Neuronal stem cell (in vitro differentiated cells): Measurements from ENCODE around the gene KRTAP4-9. TPM values are rescaled to one million over a fixed set of nuclear protein-coding genes. Genes with fewer than 3 reads are reported as not detected.
"Not testable (repeated sequence)": the region's sequence is repeated elsewhere in the genome, so short reads cannot be mapped to it uniquely, and the experiment has no call there.

Experiments
- DNase-seq: peaks from one replicate; pipeline ENCODE4 v3.0.0-alpha.2; 2013; ENCODE audit warnings: low spot score
- H2AFZ ChIP-seq: one replicate; pipeline ENCODE4 v1.6.1; 2013; ENCODE audit warnings: mild to moderate bottlenecking, low read length, inconsistent platforms
- H2AK5ac ChIP-seq: 2 replicates; pipeline ENCODE4 v1.6.1; 2013; ENCODE audit warnings: low read depth, mild to moderate bottlenecking, inconsistent platforms, low read length, moderate library complexity, mixed read lengths
- H2BK120ac ChIP-seq: 2 replicates; pipeline ENCODE4 v1.6.1; 2013; ENCODE audit warnings: low read depth, mild to moderate bottlenecking, inconsistent platforms, low read length, moderate library complexity, mixed read lengths
- H2BK12ac ChIP-seq: one replicate; pipeline ENCODE4 v1.6.1; 2013; ENCODE audit warnings: low read length, inconsistent platforms
- H2BK15ac ChIP-seq: 2 replicates; pipeline ENCODE4 v1.6.1; 2013; ENCODE audit warnings: mild to moderate bottlenecking, low read length, inconsistent platforms, mixed read lengths
- H2BK5ac ChIP-seq: one replicate; pipeline ENCODE4 v1.6.1; 2013; ENCODE audit warnings: inconsistent platforms, mild to moderate bottlenecking, low read length, moderate library complexity
- H3K14ac ChIP-seq: one replicate; pipeline ENCODE4 v1.6.1; 2013; ENCODE audit warnings: low read length, inconsistent platforms
- H3K18ac ChIP-seq: 2 replicates; pipeline ENCODE4 v1.6.1; 2013; ENCODE audit warnings: low read length, inconsistent platforms
- H3K23ac ChIP-seq: 2 replicates; pipeline ENCODE4 v1.6.1; 2013; ENCODE audit warnings: low read depth, mild to moderate bottlenecking, mixed read lengths, low read length, inconsistent platforms; ENCODE audit not compliant: poor library complexity
- H3K27ac ChIP-seq: replicated peaks from 3 replicates; pipeline ENCODE4 v1.5.1; 2013; ENCODE audit warnings: low read length, inconsistent platforms
- H3K27me3 ChIP-seq, 3 experiments: 2 replicates each; pipeline ENCODE4 v1.6.1; 2013; ENCODE audit warnings: low read length in 3 of 3, mild to moderate bottlenecking in 2 of 3, inconsistent platforms in 1 of 3, low read depth in 1 of 3, mixed read lengths in 1 of 3, moderate library complexity in 1 of 3; ENCODE audit not compliant: control insufficient read depth in 3 of 3, insufficient read depth in 3 of 3
- H3K36me3 ChIP-seq, 2 donors: replicated peaks in 1 of 2; 2 replicates each; pipeline ENCODE4 v1.6.1; 2013; ENCODE audit warnings: low read length in 2 of 2; ENCODE audit not compliant: control insufficient read depth in 2 of 2, insufficient read depth in 2 of 2
- H3K4ac ChIP-seq: 2 replicates; pipeline ENCODE4 v1.6.1; 2013; ENCODE audit warnings: inconsistent platforms, mild to moderate bottlenecking, low read length, moderate library complexity
- H3K4me1 ChIP-seq, 2 donors: 1 replicate in 1 of 2; 2 replicates in 1 of 2; pipeline ENCODE4 v1.6.1; 2013; ENCODE audit warnings: low read length in 2 of 2, low read depth in 1 of 2; ENCODE audit not compliant: control insufficient read depth in 2 of 2, insufficient read depth in 1 of 2
- H3K4me2 ChIP-seq: one replicate; pipeline ENCODE4 v1.6.1; 2013; ENCODE audit warnings: mild to moderate bottlenecking, low read length, inconsistent platforms; ENCODE audit not compliant: insufficient read depth, poor library complexity, severe bottlenecking
- H3K4me3 ChIP-seq, 2 donors: 2 replicates each; pipeline ENCODE4 v1.5.1; 2013; ENCODE audit warnings: low read length in 2 of 2, mild to moderate bottlenecking in 2 of 2, inconsistent platforms in 1 of 2, moderate library complexity in 1 of 2
- H3K79me1 ChIP-seq: one replicate; pipeline ENCODE4 v1.6.1; 2013; ENCODE audit warnings: low read depth, mild to moderate bottlenecking, inconsistent platforms, low read length, moderate library complexity
- H3K9ac ChIP-seq: one replicate; pipeline ENCODE4 v1.6.1; 2013; ENCODE audit warnings: mild to moderate bottlenecking, low read depth, low read length, inconsistent platforms; ENCODE audit not compliant: poor library complexity
- H3K9me3 ChIP-seq, 2 donors: replicated peaks in 1 of 2; 2 replicates each; pipeline versions ENCODE3 to v1.6.1; 2013; ENCODE audit warnings: low read length in 2 of 2, mild to moderate bottlenecking in 2 of 2, inconsistent platforms in 1 of 2, low read depth in 1 of 2, mixed read lengths in 1 of 2, moderate library complexity in 1 of 2; ENCODE audit not compliant: control insufficient read depth in 2 of 2, insufficient read depth in 1 of 2
- H4K8ac ChIP-seq: one replicate; pipeline ENCODE4 v1.6.1; 2013; ENCODE audit warnings: low read depth, mild to moderate bottlenecking, inconsistent platforms, low read length, moderate library complexity
- H4K91ac ChIP-seq: one replicate; pipeline ENCODE4 v1.6.1; 2013; ENCODE audit warnings: low read length, low read depth, mild to moderate bottlenecking, inconsistent platforms; ENCODE audit not compliant: poor library complexity
- WGBS, 2 donors: extraction: QIAGEN DNeasy Blood & Tissue Kit; methylation state at CpG; one replicate each; pipeline ENCODE4 v1.1.7; 2013; ENCODE audit warnings: missing lambda C conversion rate in 2 of 2, mixed read lengths in 1 of 2; ENCODE audit not compliant: insufficient read length in 2 of 2, insufficient replicate concordance in 1 of 2; ENCODE audit errors: extremely low coverage in 2 of 2; 5-methylcytosine and 5-hydroxymethylcytosine counted together
- polyA plus RNA-seq, 2 experiments: library from polyadenylated mRNA; stranded (reverse); fragments of 200-250 nt; gene quantifications; one replicate each; pipeline ENCODE4 v1.2.3, GENCODE V29; 2013

Gene KRTAP4-9
- not detected for polyA plus RNA-seq (2013, experiment 1 of 2)
- polyA plus RNA-seq (2013, experiment 2 of 2): not detected

- H2BK12ac ChIP-seq, H2AK5ac ChIP-seq, H3K4me2 ChIP-seq, H2AFZ ChIP-seq, H3K27me3 ChIP-seq, H4K91ac ChIP-seq, H3K14ac ChIP-seq, H3K4ac ChIP-seq, H3K23ac ChIP-seq, H2BK120ac ChIP-seq, H3K4me3 ChIP-seq, H3K27ac ChIP-seq, H3K9me3 ChIP-seq, H2BK15ac ChIP-seq, H3K9ac ChIP-seq, H2BK5ac ChIP-seq, H3K36me3 ChIP-seq, DNase-seq, H3K79me1 ChIP-seq, H3K18ac ChIP-seq, H3K4me1 ChIP-seq, H4K8ac ChIP-seq: not testable (repeated sequence)
- WGBS, 2 donors: no CpG with 5 or more reads among the region's 10 CpGs
Measured at GRCh38 chr17:41105347-41105746, at the start of gene KRTAP4-9. Gene KRTAP4-9, plus strand, starts transcription at chr17:41105389. Its CDS starts 0 bp downstream, at chr17:41105389.

- H4K8ac ChIP-seq: no peak overlapping the region
- no peak overlapping the region for H3K4ac ChIP-seq
- H3K18ac ChIP-seq: no peak overlapping the region
- peaks cover 0 to 2% of the 10 kb centered on the region in 2 donors for H3K4me1 ChIP-seq
- no peak overlapping the region for H3K4me2 ChIP-seq
- H3K27me3 ChIP-seq: no peaks in the 10 kb centered on the region
- no peak overlapping the region for H2BK12ac ChIP-seq
- no peak overlapping the region for H2AK5ac ChIP-seq
- H3K14ac ChIP-seq: no peak overlapping the region
- no peak overlapping the region for H3K23ac ChIP-seq
- no peak overlapping the region for H2BK120ac ChIP-seq
- no CpG with 5 or more reads among the region's 1 CpG for WGBS, 2 donors
- no peak overlapping the region for H2BK5ac ChIP-seq
- H3K36me3 ChIP-seq: no peaks in the 10 kb centered on the region
- no peak overlapping the region for H3K4me3 ChIP-seq
- no peak overlapping the region for H2BK15ac ChIP-seq
- no peak for DNase-seq
- H3K9ac ChIP-seq: no peak overlapping the region
- no peak overlapping the region for H4K91ac ChIP-seq
- no peak overlapping the region for H2AFZ ChIP-seq
- peaks cover 0 to 2% of the 10 kb centered on the region in 2 donors for H3K9me3 ChIP-seq
- H3K79me1 ChIP-seq: no peaks in the 10 kb centered on the region
- no peak overlapping the region for H3K27ac ChIP-seq
Measured at GRCh38 chr17:41057547-41057946, 47.6 kb upstream of the KRTAP4-9 start.

GRCh38 chr17:41058741-41059140 is 46.4 kb upstream of the KRTAP4-9 start:
- Histone ChIP-seq H3K4me2 (no peak overlapping the region), H2BK15ac (no peak overlapping the region), H2BK5ac (no peak overlapping the region), H3K18ac (no peak overlapping the region), H3K14ac (no peak overlapping the region), H4K8ac (no peak overlapping the region), H2AK5ac (no peak overlapping the region), H2AFZ (no peak overlapping the region), H3K36me3 (no peaks in the 10 kb centered on the region), H3K27me3 (no peaks in the 10 kb centered on the region), H3K4me3 (no peak overlapping the region), H4K91ac (no peak overlapping the region), H3K79me1 (no peaks in the 10 kb centered on the region), H3K4ac (no peak overlapping the region), H2BK12ac (no peak overlapping the region), H3K9me3 (peaks cover 0 to 2% of the 10 kb centered on the region in 2 donors), H3K9ac (no peak overlapping the region), H3K4me1 (peaks cover 0 to 2% of the 10 kb centered on the region in 2 donors), H2BK120ac (no peak overlapping the region), H3K27ac (no peak overlapping the region), H3K23ac (no peak overlapping the region)
- WGBS, 2 donors: no CpG with 5 or more reads among the region's 5 CpGs
- DNase-seq: no peak

- H2AK5ac ChIP-seq, H2BK120ac ChIP-seq, H3K4ac ChIP-seq, H3K79me1 ChIP-seq, H2BK12ac ChIP-seq, DNase-seq, H2BK15ac ChIP-seq, H4K8ac ChIP-seq, H2AFZ ChIP-seq, H3K4me1 ChIP-seq, H3K4me3 ChIP-seq, H3K27ac ChIP-seq, H3K18ac ChIP-seq, H3K4me2 ChIP-seq, H3K23ac ChIP-seq, H3K36me3 ChIP-seq, H3K9ac ChIP-seq, H4K91ac ChIP-seq, H3K27me3 ChIP-seq, H3K14ac ChIP-seq, H2BK5ac ChIP-seq, H3K9me3 ChIP-seq: not testable (repeated sequence)
- no CpG with 5 or more reads among the region's 31 CpGs for WGBS, 2 donors
Measured at GRCh38 chr17:41059276-41060051, 45.7 kb upstream of the KRTAP4-9 start.
